Frontal cortex (tissue), 4 donors: Measurements from ENCODE around the gene RAPGEF4. TPM values are rescaled to one million over a fixed set of nuclear protein-coding genes. Genes with fewer than 3 reads are reported as not detected.
"Not testable (repeated sequence)": the region's sequence is repeated elsewhere in the genome, so short reads cannot be mapped to it uniquely, and the experiment has no call there.

Experiments used
- DNase-seq, 2 donors: peaks; one replicate each; pipeline ENCODE4 v3.0.0; 2012; ENCODE audit warnings: low spot score in 2 of 2
- FAIRE-seq: peaks from 2 replicates; lab custom pipeline; 2012; peaks lifted over from hg19 to GRCh38; lab: Jason Lieb, UNC
- total RNA-seq: library from RNA; depleted of rRNA; stranded (reverse); fragments of >200 nt; gene quantifications from one replicate; pipeline ENCODE4 v1.2.3, GENCODE V29; 2014
- donor health status: control.
- donor health status: control.
- donor health status: control.

The RAPGEF4 gene
- total RNA-seq, 1 donor from 2014 or later, result 23.6 TPM

- DNase-seq (no peak), FAIRE-seq (no peak)
Measured at GRCh38 chr2:172768401-172768800, 32.8 kb downstream of the RAPGEF4 start.

GRCh38 chr2:172769879-172770278 lies 34.2 kb downstream of the RAPGEF4 start:
- DNase-seq, result no peak
- FAIRE-seq, result no peak

- FAIRE-seq (no peak), DNase-seq (no peak)
Measured at GRCh38 chr2:172770887-172771286, 35.2 kb downstream of the RAPGEF4 start.

- no peak for DNase-seq
- no peak for FAIRE-seq
Measured at GRCh38 chr2:172772633-172773032, 37.0 kb downstream of the RAPGEF4 start.

- FAIRE-seq, result no peak
Measured at GRCh38 chr2:172774302-172774701, 38.7 kb downstream of the RAPGEF4 start.

GRCh38 chr2:172775319-172775718 lies 39.7 kb downstream of the RAPGEF4 start:
- no peak for DNase-seq
- no peak for FAIRE-seq

More at GRCh38 chr2:172774302-172774701, 38.7 kb downstream of the RAPGEF4 start:
- no peak for DNase-seq

GRCh38 chr2:172777431-172777830 lies 41.8 kb downstream of the RAPGEF4 start:
- DNase-seq (no peak), FAIRE-seq (no peak)

- DNase-seq (no peak), FAIRE-seq (no peak)
Measured at GRCh38 chr2:172782506-172783164, 47.0 kb downstream of the RAPGEF4 start.

GRCh38 chr2:172783165-172783898 lies 47.7 kb downstream of the RAPGEF4 start:
- FAIRE-seq, result no peak
- DNase-seq, result no peak

GRCh38 chr2:172788871-172789270 lies 53.2 kb downstream of the RAPGEF4 start:
- FAIRE-seq (no peak), DNase-seq (no peak)

GRCh38 chr2:172790404-172790803 lies 54.8 kb downstream of the RAPGEF4 start:
- no peak for FAIRE-seq
- DNase-seq, result no peak

- no peak for FAIRE-seq
Measured at GRCh38 chr2:172791953-172792352, 56.3 kb downstream of the RAPGEF4 start.

GRCh38 chr2:172792711-172793110 lies 57.1 kb downstream of the RAPGEF4 start:
- DNase-seq (no peak), FAIRE-seq (no peak)

More at GRCh38 chr2:172791953-172792352, 56.3 kb downstream of the RAPGEF4 start:
- DNase-seq, result no peak

- DNase-seq, FAIRE-seq: not testable (repeated sequence)
Measured at GRCh38 chr2:172803308-172803707, 67.7 kb downstream of the RAPGEF4 start.

GRCh38 chr2:172804423-172804822 lies 68.8 kb downstream of the RAPGEF4 start:
- DNase-seq, result no peak
- FAIRE-seq, result no peak

- peak; percentile 69 for FAIRE-seq
- DNase-seq, result peak in 1 of 2 donors; percentile 32
Measured at GRCh38 chr2:172806493-172806892, 70.8 kb downstream of the RAPGEF4 start.

- FAIRE-seq (no peak), DNase-seq (no peak)
Measured at GRCh38 chr2:172806996-172807395, 71.4 kb downstream of the RAPGEF4 start.

- FAIRE-seq (no peak), DNase-seq (no peak)
Measured at GRCh38 chr2:172808156-172808555, 72.5 kb downstream of the RAPGEF4 start.

GRCh38 chr2:172811027-172811426 lies 75.4 kb downstream of the RAPGEF4 start:
- no peak for FAIRE-seq
- DNase-seq, result no peak

GRCh38 chr2:172812158-172812744 lies 76.6 kb downstream of the RAPGEF4 start:
- no peak for FAIRE-seq

GRCh38 chr2:172813314-172813888 lies 77.8 kb downstream of the RAPGEF4 start:
- DNase-seq (no peak), FAIRE-seq (no peak)

More at GRCh38 chr2:172812158-172812744, 76.6 kb downstream of the RAPGEF4 start:
- no peak for DNase-seq
